IMR-90 (cell line): ENCODE data around the gene RPS2. TPM values are rescaled to one million over a fixed set of nuclear protein-coding genes. Genes with fewer than 3 reads are reported as not detected.
A peak's percentile ranks its signal among the peaks of the same experiment; 100 is the strongest.

Experiments used
- ATAC-seq: fragments of 200-7000 bp; cut with Tn5 transposase; 2 replicates; pipeline ENCODE4 v1.9.1; 2020; ENCODE audit warnings: low read depth, mild to moderate bottlenecking, moderate library complexity
- BruUV-seq: library from RNA; stranded (reverse); fragments of 400-500 nt; replicated peaks from 2 replicates; lab custom pipeline; 2021; lab: Mats Ljungman, UMichigan
- CTCF ChIA-PET: fragments of 300-600 bp; formaldehyde crosslinking; extraction: SDS; loops from one replicate; lab custom pipeline; 2021; ENCODE audit warnings: antibody characterized with exemption; lab: Yijun Ruan, JAX
- POLR2A ChIA-PET: fragments of 300-600 bp; sonication (Branson Sonifier 250); formaldehyde crosslinking; loops from one replicate; lab custom pipeline; 2022; ENCODE audit warnings: antibody characterized with exemption; ENCODE audit not compliant: unreplicated experiment; lab: Charles Lee
- DNase-seq: peaks from one replicate; pipeline ENCODE4 v3.0.0; 2013
- H2AFZ ChIP-seq: replicated peaks from 2 replicates; pipeline ENCODE3; 2013; ENCODE audit warnings: low read length, mild to moderate bottlenecking; ENCODE audit not compliant: poor library complexity
- H2AK5ac ChIP-seq: 2 replicates; pipeline ENCODE4 v1.6.1; 2013; ENCODE audit warnings: low read depth, low read length, inconsistent platforms
- H2AK9ac ChIP-seq: replicated peaks from 2 replicates; pipeline ENCODE3; 2013; ENCODE audit warnings: mild to moderate bottlenecking, low read depth, low read length, moderate library complexity; ENCODE audit not compliant: poor library complexity
- H2BK120ac ChIP-seq: 2 replicates; pipeline ENCODE4 v1.6.1; 2013; ENCODE audit warnings: low read depth, low read length, inconsistent platforms
- H2BK15ac ChIP-seq: 3 replicates; pipeline ENCODE4 v1.6.1; 2013; ENCODE audit warnings: low read depth, low read length, inconsistent platforms
- H2BK20ac ChIP-seq: 2 replicates; pipeline ENCODE4 v1.6.1; 2013; ENCODE audit warnings: low read depth, mild to moderate bottlenecking, inconsistent platforms, low read length, moderate library complexity
- H2BK5ac ChIP-seq: 2 replicates; pipeline ENCODE4 v1.6.1; 2013; ENCODE audit warnings: mild to moderate bottlenecking, low read depth, low read length, inconsistent platforms; ENCODE audit not compliant: poor library complexity, severe bottlenecking
- H3K14ac ChIP-seq: replicated peaks from 2 replicates; pipeline ENCODE4 v1.6.1; 2013; ENCODE audit warnings: low read depth, low read length, inconsistent platforms
- H3K18ac ChIP-seq: 2 replicates; pipeline ENCODE4 v1.6.1; 2013; ENCODE audit warnings: low read depth, low read length, control low read depth
- H3K23ac ChIP-seq: 2 replicates; pipeline ENCODE4 v1.6.1; 2013; ENCODE audit warnings: low read depth, low read length, inconsistent platforms
- H3K27ac ChIP-seq: 2 replicates; pipeline ENCODE4 v1.5.1; 2013; ENCODE audit warnings: mild to moderate bottlenecking, control low read depth, low read length; ENCODE audit not compliant: insufficient read depth
- H3K27me3 ChIP-seq: 2 replicates; pipeline ENCODE4 v1.6.1; 2013; ENCODE audit warnings: low read length; ENCODE audit not compliant: control insufficient read depth, insufficient read depth
- H3K36me3 ChIP-seq: 2 replicates; pipeline ENCODE4 v1.6.1; 2013; ENCODE audit warnings: low read length, mixed read lengths; ENCODE audit not compliant: control insufficient read depth, insufficient read depth
- H3K4ac ChIP-seq: 2 replicates; pipeline ENCODE4 v1.6.1; 2013; ENCODE audit warnings: low read depth, low read length, inconsistent platforms
- H3K4me1 ChIP-seq: 2 replicates; pipeline ENCODE4 v1.6.1; 2013; ENCODE audit warnings: low read length, mixed read lengths; ENCODE audit not compliant: control insufficient read depth, insufficient read depth
- H3K4me2 ChIP-seq: 2 replicates; pipeline ENCODE4 v1.6.1; 2013; ENCODE audit warnings: low read depth, mild to moderate bottlenecking, control low read depth, low read length, moderate library complexity
- H3K4me3 ChIP-seq: 2 replicates; pipeline ENCODE4 v1.5.1; 2013; ENCODE audit warnings: low read depth, mild to moderate bottlenecking, control low read depth, low read length, moderate library complexity; ENCODE audit not compliant: insufficient read depth
- H3K56ac ChIP-seq: 2 replicates; pipeline ENCODE4 v1.6.1; 2013; ENCODE audit warnings: low read length, inconsistent platforms; ENCODE audit not compliant: insufficient read depth; ENCODE audit errors: extremely low read depth
- H3K79me1 ChIP-seq, 2 experiments: 2 replicates each; pipeline ENCODE4 v1.6.1; 2013; ENCODE audit warnings: low read length in 2 of 2, inconsistent platforms in 1 of 2, low read depth in 1 of 2
- H3K9ac ChIP-seq: 2 replicates; pipeline ENCODE4 v1.6.1; 2013; ENCODE audit warnings: low read depth, low read length, control low read depth
- H3K9me1 ChIP-seq: 2 replicates; pipeline ENCODE4 v1.6.1; 2013; ENCODE audit warnings: low read length, inconsistent platforms; ENCODE audit not compliant: insufficient read depth
- H3K9me3 ChIP-seq: 2 replicates; pipeline ENCODE4 v1.6.1; 2013; ENCODE audit warnings: low read length; ENCODE audit not compliant: control insufficient read depth, insufficient read depth
- H4K20me1 ChIP-seq: 2 replicates; pipeline ENCODE4 v1.6.1; 2013; ENCODE audit warnings: low read length, inconsistent platforms; ENCODE audit not compliant: insufficient read depth
- H4K5ac ChIP-seq: 2 replicates; pipeline ENCODE4 v1.6.1; 2013; ENCODE audit warnings: mild to moderate bottlenecking, low read depth, low read length, control low read depth
- H4K8ac ChIP-seq, 2 experiments: 2 replicates each; pipeline ENCODE4 v1.6.1; 2013; ENCODE audit warnings: low read depth in 2 of 2, low read length in 2 of 2, control low read depth in 1 of 2, inconsistent platforms in 1 of 2
- H4K91ac ChIP-seq: 2 replicates; pipeline ENCODE4 v1.6.1; 2013; ENCODE audit warnings: low read depth, low read length, inconsistent platforms; ENCODE audit not compliant: insufficient read depth
- CHD1 ChIP-seq: IDR thresholded peaks from 2 replicates; pipeline ENCODE4 v1.6.1; 2012; ENCODE audit warnings: low read depth, low read length, improper control_type of control experiment
- MXI1 ChIP-seq: IDR thresholded peaks from 2 replicates; pipeline ENCODE4 v1.6.1; 2012; ENCODE audit warnings: low read depth, mild to moderate bottlenecking, low read length, moderate library complexity, borderline replicate concordance
- RFX5 ChIP-seq: IDR thresholded peaks from 2 replicates; pipeline ENCODE4 v1.8.0; 2012; ENCODE audit warnings: low read depth, mild to moderate bottlenecking, low read length, moderate library complexity
- SMC3 ChIP-seq: fragments of 150-350 bp; IDR thresholded peaks from 2 replicates; pipeline ENCODE4 v1.6.1; 2016; ENCODE audit warnings: low read depth, mild to moderate bottlenecking, antibody characterized with exemption, low read length, moderate library complexity
- WGBS, 2 experiments: methylation state at CpG; one replicate each; pipeline versions ENCODE4 v1.1.5 to v1.1.7; 2013; ENCODE audit warnings: missing lambda C conversion rate in 2 of 2; ENCODE audit not compliant: insufficient read length in 1 of 2; ENCODE audit errors: extremely low coverage in 2 of 2; 5-methylcytosine and 5-hydroxymethylcytosine counted together
- dilution Hi-C: fragments of 300-500 bp; cut with HindIII; formaldehyde crosslinking; loops from one replicate; pipeline ENCODE4 v1.14.3; 2018; ENCODE audit warnings: low sequenced_read_pairs; ENCODE audit not compliant: unreplicated experiment
- in situ Hi-C: fragments of 300-500 bp; cut with MboI; formaldehyde crosslinking; loops from 3 replicates; pipeline ENCODE4 v1.14.3; 2019; ENCODE audit warnings: low sequenced_read_pairs, inconsistent platforms, mixed read lengths
- intact Hi-C: fragments of 100-400 bp; cut with micrococcal nuclease; formaldehyde crosslinking; loops from 2 replicates; pipeline ENCODE4 v1.10.0; 2022
- polyA plus RNA-seq, 3 experiments: library from polyadenylated mRNA; depleted of rRNA; stranded (reverse); fragments of >200 nt; gene quantifications; 2 replicates each; pipeline ENCODE4 v1.2.3, GENCODE V29; 2012; ENCODE audit warnings: low replicate concordance in 1 of 3
- total RNA-seq: library from RNA; depleted of rRNA; stranded (reverse); fragments of >200 nt; gene quantifications from 2 replicates; pipeline ENCODE4 v1.2.3, GENCODE V29; 2012
- TF ChIP-seq, protein P1 (sequence below): fragments of 150-350 bp; IDR thresholded peaks from 2 replicates; pipeline ENCODE4 v1.6.1; 2016; ENCODE audit warnings: low read depth, mild to moderate bottlenecking, low read length, moderate library complexity, borderline replicate concordance

The RPS2 gene
- total and polyA plus RNA-seq, 2 of the 4 experiments (the other 2 are of a cell fraction) = 2,703 to 6,941 TPM

DNA sequence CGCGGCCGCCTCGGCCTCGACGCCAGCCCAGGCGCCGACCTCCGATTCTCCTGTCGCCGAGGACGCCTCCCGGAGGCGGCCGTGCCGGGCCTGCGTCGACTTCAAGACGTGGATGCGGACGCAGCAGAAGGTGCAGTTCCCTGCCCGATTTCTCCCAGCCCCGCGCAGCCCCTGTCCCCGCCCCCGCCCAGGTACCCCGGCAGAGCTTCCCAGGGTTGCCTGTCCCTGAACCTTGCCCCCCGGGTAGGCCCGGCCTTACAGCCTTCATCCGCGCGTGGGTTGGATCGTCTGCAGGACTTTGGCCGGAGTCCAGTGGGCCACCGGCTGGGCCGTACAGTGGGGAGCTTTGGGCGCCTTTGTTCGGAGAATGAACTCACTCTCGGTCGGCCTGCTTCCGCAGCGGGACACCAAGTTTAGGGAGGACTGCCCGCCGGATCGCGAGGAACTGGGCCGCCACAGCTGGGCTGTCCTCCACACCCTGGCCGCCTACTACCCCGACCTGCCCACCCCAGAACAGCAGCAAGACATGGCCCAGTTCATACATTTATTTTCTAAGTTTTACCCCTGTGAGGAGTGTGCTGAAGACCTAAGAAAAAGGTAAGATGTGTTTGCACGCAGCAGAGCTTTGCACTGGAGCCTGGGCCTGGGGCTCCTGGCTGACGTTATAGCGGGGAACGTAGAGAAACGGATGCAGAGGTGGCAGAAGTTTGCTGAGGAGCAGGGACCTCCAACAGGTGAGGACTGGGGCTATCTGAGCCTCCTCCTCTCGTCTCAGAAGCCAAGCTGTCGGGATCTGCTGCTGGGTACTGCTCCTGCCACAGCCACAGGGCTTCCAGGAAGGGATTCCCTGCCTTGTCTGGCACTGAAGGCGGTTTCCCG lies 20.0 kb upstream of the RPS2 start:
- CTCF ChIA-PET = interaction anchor here (0.8 kb wide), 1 partner anchor 20 kb away, joined by 3 read pairs; no protein-coding TSS in a partner anchor
- no peaks in the 10 kb centered on the region for H3K9me3 ChIP-seq
- peak; percentile 13 for DNase-seq
- BruUV-seq = no TSS peak
- peak overlapping the region; percentile 65 for H3K56ac ChIP-seq
- peaks cover 9% of the 10 kb centered on the region for H3K9me1 ChIP-seq
- intact Hi-C loops (no loop called here), in situ Hi-C loops (no loop called here), dilution Hi-C loops (no loop called here)
- peak overlapping the region; percentile 30 for H3K4ac ChIP-seq
- H4K8ac ChIP-seq = peak overlapping the region; percentile 29 to 53; a peak in 3 of 4 replicates
- no peak overlapping the region for H2BK20ac ChIP-seq
- H2AFZ ChIP-seq = peak overlapping the region; percentile 94
- no peaks in the 10 kb centered on the region; the same call in none of the 2 replicates for H4K20me1 ChIP-seq
- 7% methylated on average over 26 of the region's 58 CpGs; no CpG with 5 or more reads in 1 of the 2 experiments for WGBS, 2 experiments
- peak overlapping the region; percentile 76 for H3K4me3 ChIP-seq
- peak overlapping the region; percentile 89 for H3K23ac ChIP-seq
- H3K27me3 ChIP-seq = peaks cover 37% of the 10 kb centered on the region
- peaks cover 21 to 29% of the 10 kb centered on the region in 2 experiments for H3K79me1 ChIP-seq
- peaks cover 8% of the 10 kb centered on the region for H3K4me1 ChIP-seq
- peak overlapping the region; percentile 14 for H2BK5ac ChIP-seq
- H3K36me3 ChIP-seq = peaks cover 13% of the 10 kb centered on the region
- H4K91ac ChIP-seq = peak overlapping the region; percentile 28
- H2AK5ac ChIP-seq = peak overlapping the region; percentile 5; the same call in 1 of the 2 replicates
- peak overlapping the region; percentile 22; the same call in 1 of the 2 replicates for H4K5ac ChIP-seq
- no peak for TF ChIP-seq RFX5
- TF ChIP-seq SMC3 = no peak
- TF ChIP-seq, protein P1, sequence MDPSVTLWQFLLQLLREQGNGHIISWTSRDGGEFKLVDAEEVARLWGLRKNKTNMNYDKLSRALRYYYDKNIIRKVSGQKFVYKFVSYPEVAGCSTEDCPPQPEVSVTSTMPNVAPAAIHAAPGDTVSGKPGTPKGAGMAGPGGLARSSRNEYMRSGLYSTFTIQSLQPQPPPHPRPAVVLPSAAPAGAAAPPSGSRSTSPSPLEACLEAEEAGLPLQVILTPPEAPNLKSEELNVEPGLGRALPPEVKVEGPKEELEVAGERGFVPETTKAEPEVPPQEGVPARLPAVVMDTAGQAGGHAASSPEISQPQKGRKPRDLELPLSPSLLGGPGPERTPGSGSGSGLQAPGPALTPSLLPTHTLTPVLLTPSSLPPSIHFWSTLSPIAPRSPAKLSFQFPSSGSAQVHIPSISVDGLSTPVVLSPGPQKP = no peak
- no peak for TF ChIP-seq CHD1
- no peak for TF ChIP-seq MXI1
- no peak overlapping the region for H2BK15ac ChIP-seq
- no peak overlapping the region for H2BK120ac ChIP-seq
- peak overlapping the region; percentile 30 for H3K27ac ChIP-seq
- peak overlapping the region; percentile 85 for H3K14ac ChIP-seq
- peak overlapping the region; percentile 71 for H3K9ac ChIP-seq
- POLR2A ChIA-PET = interaction anchor here (0.6 kb wide), 1 partner anchor 49 kb away, joined by 5 read pairs; no protein-coding TSS in a partner anchor
- no peak overlapping the region for H3K18ac ChIP-seq
- peak; percentile 15 for ATAC-seq
- H2AK9ac ChIP-seq = peak overlapping the region; percentile 95
- H3K4me2 ChIP-seq = peak overlapping the region; percentile 89
